Measurements from ENCODE around the gene RBMS1. TPM values are rescaled to one million over a fixed set of nuclear protein-coding genes. Genes with fewer than 3 reads are reported as not detected.
"Not testable (repeated sequence)": the region's sequence is repeated elsewhere in the genome, so short reads cannot be mapped to it uniquely, and the experiment has no call there.

Gene RBMS1
- total RNA-seq, 4 donors from 2014 or later, result 26.3 to 52.5 (median 37.5) TPM

DNA sequence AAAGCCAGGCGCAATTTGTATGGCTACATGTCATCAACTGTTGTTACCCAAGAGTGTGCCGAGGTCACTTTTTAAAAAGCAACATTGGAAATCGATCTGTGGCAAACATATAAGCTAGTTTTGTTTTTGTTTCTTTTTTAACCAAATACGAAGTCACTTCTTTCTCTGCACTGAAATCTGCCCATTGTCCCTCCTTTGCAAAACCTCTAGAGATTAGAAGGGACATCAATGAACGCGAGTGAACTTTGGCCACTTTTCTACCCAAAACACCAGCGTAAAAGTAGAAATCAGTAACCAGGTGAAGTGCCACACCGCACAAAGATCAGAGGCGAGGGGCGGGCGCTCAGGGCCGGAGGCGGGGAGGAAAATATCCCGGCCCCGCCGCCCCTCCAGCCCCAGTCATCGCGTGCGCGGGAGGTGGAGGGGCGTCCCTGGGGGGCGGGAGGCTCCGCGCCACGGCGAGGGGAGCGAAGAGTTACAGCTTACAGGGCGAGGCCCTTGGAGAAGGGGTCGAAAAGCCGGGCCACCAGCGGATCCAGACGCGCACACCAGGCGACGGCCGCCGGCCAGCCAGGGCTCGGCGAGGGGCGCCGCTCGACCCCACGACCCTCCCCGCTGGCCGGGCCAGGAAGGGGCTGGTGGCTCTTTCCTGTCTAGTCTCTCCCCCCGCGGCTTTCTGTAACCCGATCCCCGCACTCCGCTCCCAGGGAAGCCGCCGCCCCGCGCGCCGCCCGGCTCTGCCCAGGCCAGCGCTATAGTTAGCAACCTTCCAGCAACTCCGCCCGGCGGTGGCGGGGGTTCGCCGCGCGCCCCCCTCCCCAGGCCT is 993 bp downstream of the RBMS1 start:
- 0 to 8% methylated on average over 7 to 50 of the region's 66 CpGs for WGBS, 2 donors
- no peaks in the 10 kb centered on the region for H3K36me3 ChIP-seq
- DNase-seq, result no peak
- H3K4me1 ChIP-seq, result peaks cover 0 to 43% (median 4%) of the 10 kb centered on the region in 3 donors
- no peaks in the 10 kb centered on the region for H3K9me3 ChIP-seq
- TF ChIP-seq, protein P1, sequence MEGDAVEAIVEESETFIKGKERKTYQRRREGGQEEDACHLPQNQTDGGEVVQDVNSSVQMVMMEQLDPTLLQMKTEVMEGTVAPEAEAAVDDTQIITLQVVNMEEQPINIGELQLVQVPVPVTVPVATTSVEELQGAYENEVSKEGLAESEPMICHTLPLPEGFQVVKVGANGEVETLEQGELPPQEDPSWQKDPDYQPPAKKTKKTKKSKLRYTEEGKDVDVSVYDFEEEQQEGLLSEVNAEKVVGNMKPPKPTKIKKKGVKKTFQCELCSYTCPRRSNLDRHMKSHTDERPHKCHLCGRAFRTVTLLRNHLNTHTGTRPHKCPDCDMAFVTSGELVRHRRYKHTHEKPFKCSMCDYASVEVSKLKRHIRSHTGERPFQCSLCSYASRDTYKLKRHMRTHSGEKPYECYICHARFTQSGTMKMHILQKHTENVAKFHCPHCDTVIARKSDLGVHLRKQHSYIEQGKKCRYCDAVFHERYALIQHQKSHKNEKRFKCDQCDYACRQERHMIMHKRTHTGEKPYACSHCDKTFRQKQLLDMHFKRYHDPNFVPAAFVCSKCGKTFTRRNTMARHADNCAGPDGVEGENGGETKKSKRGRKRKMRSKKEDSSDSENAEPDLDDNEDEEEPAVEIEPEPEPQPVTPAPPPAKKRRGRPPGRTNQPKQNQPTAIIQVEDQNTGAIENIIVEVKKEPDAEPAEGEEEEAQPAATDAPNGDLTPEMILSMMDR (IDR thresholded peaks at IDR 0.05), result no peak
- TF ChIP-seq POLR2A (IDR thresholded peaks at IDR 0.05), result peak in 2 of 4 donors; percentile 49 to 58
- H3K27me3 ChIP-seq, result no peaks in the 10 kb centered on the region
- intact Hi-C loops (cut with DNase I), result no loop called here
- H3K4me3 ChIP-seq, result peak overlapping the region; percentile 76 to 97 (median 94)
- H3K27ac ChIP-seq, result peak overlapping the region; percentile 95 to 99 (median 98)

- Histone ChIP-seq H3K4me1 (peaks cover 0 to 47% (median 4%) of the 10 kb centered on the region in 3 donors), H3K27ac (peak overlapping the region; percentile 95 to 99 (median 98)), H3K4me3 (peak overlapping the region; percentile 76 to 97 (median 94)), H3K27me3 (no peaks in the 10 kb centered on the region), H3K9me3 (no peaks in the 10 kb centered on the region), H3K36me3 (no peaks in the 10 kb centered on the region)
- no peak for DNase-seq
- WGBS, 2 donors, result 11 to 18% methylated on average over 10 of the region's 10 CpGs
- intact Hi-C loops (cut with DNase I), result no loop called here
- peak in 1 of 4 donors; percentile 17 for TF ChIP-seq POLR2A (IDR thresholded peaks at IDR 0.05)
- TF ChIP-seq, protein P1 (IDR thresholded peaks at IDR 0.05), result no peak
Measured at GRCh38 chr2:160491911-160492371, 1.7 kb downstream of the RBMS1 start.

GRCh38 chr2:160490733-160491685 is 2.6 kb downstream of the RBMS1 start:
- WGBS, 2 donors, result 52 to 62% methylated on average over 8 of the region's 8 CpGs
- Histone ChIP-seq H3K4me3 (peak overlapping the region in 3 of 4 donors; percentile 76 to 95 (median 92)), H3K4me1 (peaks cover 0 to 56% (median 4%) of the 10 kb centered on the region in 3 donors), H3K9me3 (no peaks in the 10 kb centered on the region), H3K36me3 (no peaks in the 10 kb centered on the region), H3K27ac (peak overlapping the region in 3 of 4 donors; percentile 95 to 99 (median 98)), H3K27me3 (no peaks in the 10 kb centered on the region)
- intact Hi-C loops (cut with DNase I), result no loop called here
- TF ChIP-seq POLR2A (IDR thresholded peaks at IDR 0.05), result no peak
- TF ChIP-seq, protein P1 (IDR thresholded peaks at IDR 0.05), result no peak
- no peak for DNase-seq

DNA sequence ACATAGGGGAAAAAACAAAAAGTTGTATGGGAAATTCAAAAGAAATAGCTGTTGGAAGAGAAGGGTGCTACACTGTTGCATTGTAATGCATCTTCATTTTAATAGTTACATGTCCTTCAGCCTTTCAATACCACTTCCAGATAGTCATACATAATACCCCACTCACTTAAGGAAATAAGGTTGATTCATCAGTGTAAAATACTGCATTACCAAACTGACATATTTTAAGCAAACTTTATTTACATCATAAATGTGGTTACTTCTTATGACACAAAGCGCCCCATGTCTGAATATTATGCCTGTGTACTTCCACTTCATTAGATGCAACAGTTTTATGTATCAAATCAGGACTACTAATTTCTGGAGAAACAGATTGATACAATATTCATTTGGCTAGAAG is 4.5 kb downstream of the RBMS1 start:
- H3K4me1 ChIP-seq, result peaks cover 0 to 55% (median 0%) of the 10 kb centered on the region in 3 donors
- intact Hi-C loops (cut with DNase I), result no loop called here
- H3K9me3 ChIP-seq, result no peaks in the 10 kb centered on the region
- H3K36me3 ChIP-seq, result no peaks in the 10 kb centered on the region
- H3K4me3 ChIP-seq, result no peak overlapping the region
- 77% methylated on average over 1 of the region's 1 CpG for WGBS, 2 donors
- H3K27ac ChIP-seq, result peak overlapping the region in 1 of 4 donors; percentile 19
- TF ChIP-seq, protein P1 (IDR thresholded peaks at IDR 0.05), result no peak
- TF ChIP-seq POLR2A (IDR thresholded peaks at IDR 0.05), result no peak
- DNase-seq, result no peak
- no peaks in the 10 kb centered on the region for H3K27me3 ChIP-seq

DNA sequence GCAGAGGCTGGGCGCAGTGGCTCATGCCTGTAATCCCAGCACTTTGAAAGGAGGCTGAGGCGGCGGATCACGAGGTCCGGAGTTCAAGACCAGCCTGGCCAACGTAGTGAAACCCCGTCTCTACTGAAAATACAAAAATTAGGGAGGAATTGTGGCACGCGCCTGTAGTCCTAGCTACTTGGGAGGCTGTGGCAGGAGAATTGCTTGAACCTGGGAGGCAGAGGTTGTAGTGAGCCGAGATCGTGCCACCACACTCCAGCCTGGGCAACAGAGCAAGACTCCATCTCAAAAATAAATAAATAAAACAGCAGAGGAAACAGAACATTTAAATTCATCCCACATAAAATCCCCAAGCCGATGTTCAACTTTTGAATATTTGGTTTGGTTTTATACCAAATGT is 5.3 kb downstream of the RBMS1 start:
- intact Hi-C loops (cut with DNase I); H3K27me3 ChIP-seq; H3K9me3 ChIP-seq; H3K4me3 ChIP-seq; DNase-seq; H3K27ac ChIP-seq; H3K36me3 ChIP-seq: not testable (repeated sequence)
- peaks cover 0 to 51% (median 0%) of the 10 kb centered on the region in 3 donors for H3K4me1 ChIP-seq
- 90% methylated on average over 11 to 12 of the region's 12 CpGs for WGBS, 2 donors

All from esophagus squamous epithelium (tissue), 5 donors.